ENCODE data around the gene KDM4B. TPM values are rescaled to one million over a fixed set of nuclear protein-coding genes. Genes with fewer than 3 reads are reported as not detected.
A peak's percentile ranks its signal among the peaks of the same experiment; 100 is the strongest.

KDM4B gene
- total and polyA plus RNA-seq, 2 of the 8 experiments (the other 6 are each of a cell fraction or from before 2014, with no cell fraction given), result 12.0 to 31.9 TPM

- Histone ChIP-seq H4K91ac (replicated peaks; ENCODE audit: insufficient read length, low read length) (no peak overlapping the region), H2BK120ac (replicated peaks; ENCODE audit: low read depth, low read length) (no peak overlapping the region), H3K56ac (replicated peaks; ENCODE audit: insufficient read length, low read depth, low read length) (no peak overlapping the region), H3K23me2 (ENCODE audit: low read depth, low read length) (peaks cover 11% of the 10 kb centered on the region; the same call in 1 of the 2 replicates), H3K36me3 (ENCODE audit: control insufficient read depth in 2 of 4, insufficient read depth in 4 of 4, low read length in 3 of 4) (peaks cover 0 to 4% (median 0%) of the 10 kb centered on the region in 4 experiments; a peak in 1 of 8 replicates), H4K5ac (ENCODE audit: insufficient read length, low read depth, low read length) (no peak overlapping the region), H2BK12ac (ENCODE audit: low read depth, low read length) (no peak overlapping the region), H3K4me2 (ENCODE audit: insufficient read depth in 1 of 2, low read depth in 2 of 2, low read length in 2 of 2) (peak overlapping the region; percentile 79 to 98), H2AFZ (ENCODE audit: low read length) (no peak overlapping the region), H2BK5ac (ENCODE audit: low read depth, low read length) (peak overlapping the region; percentile 58; the same call in 1 of the 2 replicates), H2BK20ac (ENCODE audit: low read length) (no peak overlapping the region), H3K9ac (replicated peaks in 1 of 4; ENCODE audit: extremely low read depth in 1 of 4, low read depth in 3 of 4, low read length in 3 of 4) (no peak overlapping the region; a peak in 2 of 7 replicates), H3K14ac (ENCODE audit: insufficient read length) (no peak overlapping the region), H3K4ac (replicated peaks; ENCODE audit: insufficient read length, low read depth, low read length) (no peak overlapping the region), H2BK15ac (ENCODE audit: low read length) (no peak overlapping the region), H2AK5ac (ENCODE audit: low read depth, low read length) (no peak overlapping the region), H3K9me3 (ENCODE audit: insufficient read depth in 2 of 2, low read depth in 1 of 2, low read length in 1 of 2) (no peaks in the 10 kb centered on the region), H3K4me3 (ENCODE audit: extremely low read depth in 1 of 4, insufficient read depth in 2 of 4, low read depth in 3 of 4, low read length in 4 of 4) (peak overlapping the region in 2 of 4 experiments; percentile 50 to 67; a peak in 2 of 8 replicates), H3K79me2 (ENCODE audit: control insufficient read depth in 1 of 2, insufficient read depth in 2 of 2, low read length in 2 of 2) (peaks cover 10 to 57% of the 10 kb centered on the region in 2 experiments; a peak in 3 of 4 replicates), H3K27ac (ENCODE audit: low read depth, low read length) (no peak overlapping the region), H3K23ac (ENCODE audit: insufficient read length) (no peak overlapping the region), H3K4me1 (replicated peaks in 1 of 4; ENCODE audit: control insufficient read depth in 3 of 4, insufficient read depth in 4 of 4, low read length in 3 of 4) (peaks cover 3 to 19% (median 16%) of the 10 kb centered on the region in 4 experiments), H4K8ac (ENCODE audit: extremely low read depth, insufficient read depth, low read length) (peak overlapping the region; percentile 71; the same call in 1 of the 2 replicates), H4K20me1 (replicated peaks in 1 of 2; ENCODE audit: control insufficient read depth in 1 of 2, insufficient read depth in 2 of 2, low read length in 2 of 2) (peaks cover 11 to 19% of the 10 kb centered on the region in 2 experiments), H3K79me1 (ENCODE audit: low read depth, low read length) (peaks cover 18% of the 10 kb centered on the region), H3K27me3 (replicated peaks in 1 of 4; ENCODE audit: control insufficient read depth in 3 of 4, extremely low read depth in 1 of 4, insufficient read depth in 3 of 4, low read length in 3 of 4) (peaks cover 0 to 5% (median 0%) of the 10 kb centered on the region in 4 experiments; a peak in 2 of 7 replicates), H3K18ac (ENCODE audit: extremely low read depth, low read length) (no peak overlapping the region)
- CTCF ChIA-PET (ENCODE audit: partially characterized antibody), result interaction anchor here (0.5 to 5.7 kb wide), 10 partner anchors 8 to 372 kb away, joined by 3 to 38 read pairs (median 6); no protein-coding TSS in a partner anchor
- no peak for TF ChIP-seq SIN3A (conservative IDR thresholded peaks at IDR 0.05 in 1 of 2, IDR thresholded peaks at IDR 0.05 in 1 of 2; ENCODE audit: low read depth in 1 of 2, low read length in 2 of 2)
- TF ChIP-seq CTCF (IDR thresholded peaks at IDR 0.05; ENCODE audit: control extremely low read depth in 1 of 3, insufficient read depth in 1 of 3, low read depth in 1 of 3, low read length in 3 of 3), result no peak
- no peak for TF ChIP-seq TAF1 (IDR thresholded peaks at IDR 0.05; ENCODE audit: low read depth, low read length)
- no peak for TF ChIP-seq BACH1 (IDR thresholded peaks at IDR 0.05; ENCODE audit: low read length)
- no peak for TF ChIP-seq CBX8 (IDR thresholded peaks at IDR 0.05; ENCODE audit: borderline replicate concordance, low read depth, low read length)
- POLR2A ChIA-PET (ENCODE audit: partially characterized antibody), result interaction anchor here (0.9 to 1.4 kb wide), 4 partner anchors 9 to 24 kb away, joined by 3 to 6 read pairs (median 4); no protein-coding TSS in a partner anchor
- FAIRE-seq (no peak), DNase-seq (ENCODE audit: low read depth in 1 of 2, low spot score in 2 of 2) (no peak)
- WGBS, 2 experiments (ENCODE audit: extremely low coverage in 1 of 2, insufficient coverage in 1 of 2, insufficient read length in 1 of 2, insufficient replicate concordance in 2 of 2, low coverage in 1 of 2, low lambda C conversion rate in 2 of 2, missing lambda C conversion rate in 1 of 2), result 90% methylated on average over 16 of the region's 19 CpGs; no CpG with 5 or more reads in 1 of the 2 experiments
These were observed 3.0 kb downstream of the KDM4B start for GRCh38 chr19:4971816-4972495.
